Activated CD4-positive, alpha-beta T cell treated with anti-CD3 and anti-CD28 coated beads for 4 hours (primary cell): ENCODE data around the gene ELL3.
A peak's percentile ranks its signal among the peaks of the same experiment; 100 is the strongest.
"Not testable (repeated sequence)": the region's sequence is repeated elsewhere in the genome, so short reads cannot be mapped to it uniquely, and the experiment has no call there.

Experiments
- DNase-seq, 2 donors: peaks; one replicate each; pipeline ENCODE4 v3.0.0-alpha.2; 2020

ELL3 gene

DNA sequence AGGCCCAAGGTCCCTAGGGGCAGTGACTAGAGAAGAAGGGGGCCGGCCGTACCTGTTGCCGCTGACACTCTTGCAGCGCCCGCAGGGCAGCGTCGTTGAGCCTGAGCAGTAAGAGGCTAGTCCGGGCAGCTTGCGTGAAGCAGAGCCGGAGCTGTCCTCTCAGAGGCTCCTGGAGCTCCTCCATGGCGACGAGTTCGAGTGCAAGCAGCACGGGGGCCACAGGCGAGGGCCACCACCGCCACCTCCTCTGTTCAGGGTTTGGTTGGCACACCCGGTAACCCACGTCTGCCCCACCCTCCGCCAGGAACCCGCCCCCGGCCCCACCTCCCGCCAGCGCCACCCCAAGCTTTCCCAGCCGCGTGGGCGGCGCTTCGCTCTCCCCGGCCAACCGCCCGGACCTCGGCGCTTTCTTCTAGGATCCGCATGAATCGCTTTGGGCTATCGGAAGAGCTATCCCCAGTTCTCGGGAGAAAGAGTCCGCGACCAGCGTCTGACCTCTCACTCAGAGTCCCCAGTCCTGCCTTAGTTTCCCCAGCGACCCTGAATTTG lies at the start of gene ELL3:
Gene ELL3 (minus strand): TSS at position 249 of the 549 bp plus-strand sequence. CDS start 65 bp downstream, at position 184.
- peak; percentile 76 to 82 for DNase-seq

DNA sequence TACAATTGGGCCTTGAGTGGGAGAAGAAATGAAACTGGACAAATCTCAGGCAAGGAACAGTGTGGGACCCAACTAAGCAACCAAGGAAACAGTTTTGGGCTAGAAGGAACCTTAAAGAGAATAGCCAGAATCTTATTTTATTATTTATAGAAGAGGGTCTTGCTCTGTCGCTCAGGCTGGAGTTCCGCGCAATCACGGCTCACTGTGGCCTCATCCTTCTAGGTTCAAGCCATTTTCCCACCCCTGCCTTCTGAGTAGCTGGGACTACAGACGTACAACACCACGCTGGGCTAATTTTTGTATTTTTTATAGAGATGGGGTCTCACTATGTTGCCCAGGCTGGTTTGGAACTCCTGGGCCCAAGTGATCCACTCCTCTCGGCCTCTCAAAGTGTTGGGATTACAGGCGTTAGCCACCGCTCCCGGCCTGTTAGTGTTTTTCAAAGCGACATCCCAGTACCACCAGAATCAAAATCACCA lies 49.3 kb upstream of the ELL3 start:
- no peak for DNase-seq

- DNase-seq, result not testable (repeated sequence)
Measured at GRCh38 chr15:43825305-43825704, 48.5 kb upstream of the ELL3 start.

- DNase-seq, result peak; percentile 89 to 95
Measured at GRCh38 chr15:43824302-43825246, 47.8 kb upstream of the ELL3 start, which contains the start of gene MFAP1. Gene MFAP1 (minus strand): TSS chr15:43824690. CDS start chr15:43824569, 121 bp downstream.

DNA sequence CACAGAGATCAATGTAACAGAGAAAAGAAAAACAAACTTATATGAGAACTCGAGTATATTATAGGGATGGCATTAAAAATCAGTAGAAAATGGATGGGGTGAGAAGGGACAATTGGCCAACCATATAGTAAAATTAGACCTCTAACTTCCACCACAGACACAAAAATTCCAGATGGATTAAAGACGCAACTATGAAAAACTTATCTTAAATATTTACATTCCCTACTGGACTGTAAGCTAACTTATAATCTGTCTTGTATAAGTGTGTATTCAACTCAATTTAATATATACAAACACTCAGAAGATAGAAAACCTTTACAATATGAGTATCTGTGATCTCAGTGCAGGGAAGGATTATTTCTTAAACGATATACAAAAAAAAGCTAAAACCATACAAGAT lies 44.7 kb upstream of the ELL3 start:
- DNase-seq, result no peak

- not testable (repeated sequence) for DNase-seq
Measured at GRCh38 chr15:43815064-43815463, 38.3 kb upstream of the ELL3 start.

GRCh38 chr15:43808960-43809678 lies 32.4 kb upstream of the ELL3 start:
- DNase-seq, result no peak

DNA sequence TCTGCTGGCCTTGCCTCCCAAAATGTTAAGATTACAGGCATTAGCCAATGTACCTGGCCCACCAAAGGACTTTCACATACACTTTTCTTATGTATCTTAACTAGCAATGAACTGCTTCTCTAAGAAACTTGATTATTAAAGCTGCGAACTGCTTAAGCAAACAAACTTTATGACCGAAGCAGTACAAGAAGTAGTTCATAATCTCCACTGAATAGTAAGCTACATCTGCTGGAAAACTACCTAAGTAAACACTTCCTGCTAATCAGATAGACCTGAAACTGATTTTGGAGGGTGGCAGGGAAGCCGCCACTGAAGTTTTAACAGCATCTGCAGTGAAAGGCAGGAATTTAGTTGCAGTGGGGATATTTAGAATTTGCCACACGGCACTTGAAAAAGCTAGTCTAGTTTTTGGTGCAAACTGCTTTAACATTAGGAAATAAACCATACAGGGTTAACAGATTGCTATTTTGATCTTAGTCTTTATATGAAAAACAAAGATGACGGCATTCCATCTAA lies 31.7 kb upstream of the ELL3 start:
- DNase-seq, result no peak

DNA sequence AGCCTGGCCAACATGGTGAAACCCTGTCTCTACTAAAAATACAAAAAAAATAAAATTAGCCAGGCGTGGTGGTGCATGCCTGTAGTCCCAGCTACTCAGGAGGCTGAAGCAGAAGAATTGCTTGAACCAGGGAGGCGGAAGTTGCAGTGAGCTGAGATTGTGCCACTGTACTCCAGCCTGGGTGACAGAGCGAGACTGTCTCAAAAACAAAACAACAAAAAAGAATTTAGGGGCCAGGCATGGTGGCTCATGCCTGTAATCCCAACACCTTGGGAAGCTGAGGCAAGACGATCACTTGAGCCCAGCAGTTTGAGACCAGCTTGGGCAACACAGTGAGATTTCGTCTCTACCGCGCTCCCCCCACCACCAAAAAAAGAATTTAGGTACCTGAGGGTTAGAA lies 25.9 kb upstream of the ELL3 start:
- not testable (repeated sequence) for DNase-seq

DNA sequence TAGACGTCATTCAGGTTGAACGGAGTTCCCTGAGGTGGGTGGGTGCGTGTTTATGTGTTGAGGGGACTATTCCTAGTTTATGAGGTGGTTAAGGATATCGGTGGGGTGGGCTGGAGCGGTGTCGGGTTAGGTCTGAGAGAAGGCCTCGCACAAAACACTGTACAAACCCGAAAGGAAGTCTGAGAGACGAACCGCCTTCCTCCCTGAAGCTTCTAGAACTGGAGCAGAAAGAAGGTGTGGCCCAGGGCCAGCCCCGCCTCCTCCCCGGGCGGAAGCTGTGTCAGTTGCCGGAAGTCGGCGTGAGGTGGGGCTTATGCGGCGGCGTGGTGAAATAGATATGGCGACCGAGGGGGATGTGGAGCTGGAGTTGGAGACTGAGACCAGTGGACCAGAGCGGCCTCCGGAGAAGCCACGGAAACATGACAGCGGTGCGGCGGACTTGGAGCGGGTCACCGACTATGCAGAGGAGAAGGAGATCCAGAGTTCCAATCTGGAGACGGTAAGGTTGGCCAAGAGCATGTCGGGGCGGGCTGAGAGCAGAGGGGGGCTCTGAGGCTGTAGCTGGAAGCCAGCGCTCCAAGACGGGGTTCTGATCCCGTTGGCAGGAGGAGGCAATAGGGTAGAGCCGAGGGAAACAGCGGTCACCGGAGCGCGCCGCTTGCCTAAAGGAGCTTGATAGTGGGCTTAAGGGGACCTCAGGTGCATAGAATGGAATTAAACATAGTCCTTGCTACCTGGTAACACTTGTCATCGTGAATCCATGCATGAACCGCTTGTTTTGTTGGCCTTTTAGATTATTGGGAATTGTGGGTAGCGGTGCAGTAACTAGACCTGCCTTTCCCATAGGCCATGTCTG lies 23.7 kb upstream of the ELL3 start, which contains the start of gene HYPK:
Gene HYPK (plus strand): TSS at position 314 of the 856 bp plus-strand sequence. CDS start 24 bp downstream, at position 338.
- peak; percentile 90 for DNase-seq

DNA sequence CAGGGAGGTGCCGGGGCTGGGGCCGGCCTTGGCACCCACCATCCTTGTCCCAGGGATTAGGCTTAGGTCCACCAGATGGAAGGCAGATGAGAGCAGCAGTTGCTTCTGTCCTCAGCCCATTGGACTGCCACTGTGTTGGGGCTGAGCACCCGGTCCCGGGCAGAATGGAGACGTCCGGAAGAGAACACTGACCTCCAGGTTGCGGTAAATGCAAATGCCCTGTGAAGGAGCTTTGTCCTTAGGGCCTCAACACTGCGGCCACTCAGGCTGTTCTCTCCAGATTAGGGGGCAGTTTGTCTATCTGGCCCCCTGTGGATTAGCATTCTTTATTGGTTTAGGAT lies 23.1 kb upstream of the ELL3 start, which contains the start of gene SERINC4:
Gene SERINC4 (minus strand): TSS at position 276 of the 341 bp plus-strand sequence. CDS start 234 bp downstream, at position 42.
- no peak for DNase-seq

DNA sequence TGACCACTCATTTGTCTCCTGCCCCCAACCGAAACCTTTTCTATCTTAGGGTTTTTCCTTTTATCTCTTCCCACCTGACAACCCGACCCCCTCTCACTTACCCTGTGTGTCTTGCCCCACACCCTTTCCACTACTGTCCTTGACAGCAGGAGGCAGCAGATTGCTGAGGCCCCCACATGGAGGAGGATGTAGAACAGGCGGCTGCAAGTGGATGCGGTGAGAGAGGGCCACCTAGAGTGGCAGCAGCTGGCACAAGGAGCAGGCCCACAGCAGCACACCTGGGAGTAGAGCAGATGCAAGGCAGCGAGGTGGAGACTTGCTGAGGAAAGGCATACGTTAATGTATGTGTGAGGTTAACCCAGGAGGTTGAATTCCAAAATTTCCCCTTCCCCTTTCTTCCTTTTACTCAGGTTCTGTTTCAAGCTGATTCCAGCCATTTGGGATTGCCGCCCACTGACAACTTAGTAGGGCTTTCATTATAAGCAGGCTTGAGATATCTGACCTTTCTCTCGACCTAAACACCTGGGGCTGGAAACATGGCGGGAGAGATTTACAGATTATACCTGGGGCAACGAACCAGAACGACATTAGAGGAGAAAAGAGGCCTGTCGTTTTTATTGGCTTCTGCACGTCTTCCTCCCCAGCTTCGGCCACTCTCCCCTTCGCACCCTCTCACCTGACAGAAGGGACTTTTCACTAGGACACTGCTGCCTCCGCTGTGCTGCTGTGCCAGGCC lies 22.6 kb upstream of the ELL3 start:
- no peak for DNase-seq

- DNase-seq, result no peak
Measured at GRCh38 chr15:43796566-43796965, 19.8 kb upstream of the ELL3 start.

GRCh38 chr15:43795997-43796396 lies 19.2 kb upstream of the ELL3 start:
- no peak for DNase-seq

GRCh38 chr15:43795197-43795596 lies 18.4 kb upstream of the ELL3 start:
- no peak for DNase-seq

DNA sequence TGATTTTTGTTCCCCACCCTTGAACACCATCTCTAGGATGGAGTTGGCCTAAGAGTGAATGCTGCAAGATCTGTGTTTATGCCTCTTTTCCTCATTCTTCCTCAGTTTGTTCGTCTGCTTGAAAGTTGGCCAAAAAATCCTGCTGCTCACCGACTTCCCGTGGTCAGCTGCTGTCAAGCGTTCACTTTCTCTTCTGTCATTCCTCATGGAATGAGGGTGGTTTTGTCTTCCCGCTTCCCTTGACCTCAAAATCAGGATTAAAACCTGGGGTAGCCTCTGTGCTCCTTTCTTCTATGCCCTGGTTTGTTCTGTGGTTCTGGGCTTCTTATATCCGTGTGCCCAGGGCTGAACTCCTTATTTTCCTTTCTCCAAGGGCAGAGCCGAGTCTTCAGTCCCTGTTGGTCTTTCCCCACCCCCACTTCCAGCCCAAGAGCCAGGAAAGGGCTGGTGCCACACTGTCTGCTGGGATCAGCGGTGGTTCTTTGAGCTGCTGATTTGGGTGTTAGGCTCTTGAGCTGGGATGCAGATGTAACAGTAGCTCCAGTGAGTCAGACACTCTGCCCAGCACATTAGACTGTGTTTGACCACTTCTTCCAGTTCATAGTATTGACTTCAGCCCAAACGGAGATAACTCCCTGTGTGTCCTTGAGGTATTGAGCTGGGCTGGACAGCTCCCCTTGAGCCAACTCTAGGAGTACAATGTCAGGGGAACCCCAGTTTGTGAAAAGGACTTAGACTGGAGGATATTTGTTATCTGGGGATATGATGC lies 17.7 kb upstream of the ELL3 start:
- DNase-seq, result no peak

GRCh38 chr15:43793647-43794046 lies 16.9 kb upstream of the ELL3 start:
- DNase-seq, result no peak

DNA sequence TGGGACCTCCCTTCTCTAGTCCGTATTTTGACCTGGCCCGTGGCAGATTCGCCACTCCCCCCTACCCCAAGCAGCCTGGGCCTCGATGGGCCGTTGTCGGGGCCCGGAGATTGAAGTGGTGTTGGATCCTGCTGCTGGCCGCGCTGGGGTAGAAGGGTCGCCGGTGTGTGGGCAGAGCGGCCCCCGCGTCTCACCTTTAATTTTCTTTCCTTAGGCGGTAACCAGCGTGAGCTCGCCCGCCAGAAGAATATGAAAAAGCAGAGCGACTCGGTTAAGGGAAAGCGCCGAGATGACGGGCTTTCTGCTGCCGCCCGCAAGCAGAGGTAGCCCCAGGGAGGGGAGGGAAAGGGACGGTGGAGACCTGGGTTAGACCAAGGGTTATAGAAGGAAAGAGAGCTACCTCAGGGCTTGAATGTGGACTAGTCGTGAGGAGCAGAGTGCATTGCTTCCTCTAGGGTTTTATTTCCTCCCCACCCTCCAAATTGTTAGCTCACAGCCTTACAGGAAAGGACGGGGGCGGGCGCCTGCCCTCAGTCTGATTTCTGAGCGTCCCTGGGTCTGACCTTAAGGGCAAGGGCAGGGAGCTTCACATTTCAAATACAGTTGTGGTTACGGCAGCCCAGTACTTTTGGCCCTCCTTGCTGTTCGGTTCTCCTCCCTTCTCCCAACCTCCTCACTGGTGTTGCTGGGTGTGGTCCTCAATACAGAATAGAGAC lies 16.2 kb upstream of the ELL3 start:
- peak; percentile 34 to 38 for DNase-seq

DNA sequence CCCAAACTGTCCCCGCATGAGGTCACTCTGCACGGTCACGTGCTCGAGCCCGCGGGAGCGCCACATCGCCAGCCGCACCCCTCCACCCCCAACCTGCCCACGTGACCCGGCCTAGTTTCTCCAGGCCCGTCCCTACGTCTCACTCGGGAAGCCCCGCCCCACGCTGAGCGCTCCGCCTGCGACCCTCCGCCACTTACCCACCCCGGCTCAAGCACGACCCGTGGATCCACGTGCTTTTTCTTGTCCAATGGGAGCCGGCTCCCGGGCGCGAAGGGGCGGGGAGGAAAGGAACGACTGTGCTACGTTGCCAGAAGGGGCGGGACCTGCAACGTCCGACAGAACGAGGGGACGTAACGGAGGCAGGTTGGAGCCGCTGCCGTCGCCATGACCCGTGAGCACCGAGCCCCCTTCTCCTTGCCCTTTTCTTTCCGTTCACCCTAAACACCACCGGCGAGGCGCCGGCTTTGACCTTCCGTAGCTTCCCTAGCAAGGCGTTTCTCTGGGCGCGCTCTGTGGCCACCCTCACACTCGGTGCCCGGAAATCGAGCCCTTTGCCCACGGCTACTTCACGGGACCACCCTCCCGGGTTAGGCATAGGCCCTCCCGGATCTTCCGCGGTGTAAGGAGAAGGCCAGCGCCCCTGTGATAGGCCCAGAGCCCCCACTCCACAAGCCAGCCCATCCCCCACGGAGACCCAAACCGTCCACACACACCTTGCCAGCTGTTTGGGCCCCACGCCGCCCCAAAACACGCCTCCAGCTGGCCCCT lies 15.4 kb upstream of the ELL3 start, which contains the start of gene SERF2:
Gene SERF2 (plus strand): TSS at position 328 of the 768 bp plus-strand sequence. CDS start 57 bp downstream, at position 385.
- DNase-seq, result peak; percentile 100
